Memory B cell (primary cell): ENCODE measurements around the gene C8A.

ENCODE experiments used
- ATAC-seq: fragments of 150-1000 bp; cut with Tn5 transposase; 2 replicates; pipeline ENCODE4 v1.10.0; 2021; ENCODE audit warnings: low read depth, mild to moderate bottlenecking, moderate library complexity
- DNase-seq, 2 donors: peaks; one replicate each; pipeline ENCODE4 v3.0.0; 2022; ENCODE audit warnings: low spot score in 2 of 2
- H3K27ac Mint-ChIP-seq: one replicate; pipeline ENCODE4 v1.8.0; 2022; ENCODE audit warnings: mild to moderate bottlenecking, moderate library complexity, mixed read lengths
- H3K27me3 Mint-ChIP-seq: one replicate; pipeline ENCODE4 v1.8.0; 2022; ENCODE audit warnings: mixed read lengths
- H3K36me3 Mint-ChIP-seq: one replicate; pipeline ENCODE4 v1.8.0; 2022; ENCODE audit warnings: mild to moderate bottlenecking, mixed read lengths
- H3K4me1 Mint-ChIP-seq: one replicate; pipeline ENCODE4 v1.8.0; 2022; ENCODE audit warnings: mixed read lengths
- H3K4me3 Mint-ChIP-seq: one replicate; pipeline ENCODE4 v1.8.0; 2022; ENCODE audit warnings: mild to moderate bottlenecking, moderate library complexity, mixed read lengths
- H3K9me3 Mint-ChIP-seq: one replicate; pipeline ENCODE4 v1.8.0; 2022; ENCODE audit warnings: mixed read lengths

C8A gene

DNA sequence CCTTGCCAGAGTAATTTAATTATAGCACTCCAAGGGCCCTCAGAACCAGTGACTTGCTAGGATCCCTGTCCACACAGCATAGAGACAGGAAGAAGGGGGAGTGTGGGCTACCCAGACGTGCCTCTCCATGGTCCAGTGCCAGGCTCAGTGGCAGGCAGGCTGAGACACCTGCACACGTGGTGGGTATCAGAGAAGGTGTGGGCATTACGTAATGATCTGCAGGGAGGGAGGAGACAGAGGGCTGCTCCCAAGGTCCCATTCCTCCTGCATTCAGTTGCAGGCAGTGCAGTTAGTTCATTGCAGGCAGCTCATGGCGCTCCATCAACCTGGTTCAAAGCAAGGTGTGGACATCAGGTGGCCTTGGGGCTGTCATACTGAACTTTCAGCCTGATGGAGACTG, 61.4 kb downstream of the C8A start:
- H3K9me3 Mint-ChIP-seq, result no peaks in the 10 kb centered on the region
- no peaks in the 10 kb centered on the region for H3K4me1 Mint-ChIP-seq
- ATAC-seq (no peak), DNase-seq (no peak)
- peaks cover 8% of the 10 kb centered on the region for H3K27me3 Mint-ChIP-seq
- H3K27ac Mint-ChIP-seq, result no peak overlapping the region
- H3K4me3 Mint-ChIP-seq, result no peak overlapping the region
- no peaks in the 10 kb centered on the region for H3K36me3 Mint-ChIP-seq

DNA sequence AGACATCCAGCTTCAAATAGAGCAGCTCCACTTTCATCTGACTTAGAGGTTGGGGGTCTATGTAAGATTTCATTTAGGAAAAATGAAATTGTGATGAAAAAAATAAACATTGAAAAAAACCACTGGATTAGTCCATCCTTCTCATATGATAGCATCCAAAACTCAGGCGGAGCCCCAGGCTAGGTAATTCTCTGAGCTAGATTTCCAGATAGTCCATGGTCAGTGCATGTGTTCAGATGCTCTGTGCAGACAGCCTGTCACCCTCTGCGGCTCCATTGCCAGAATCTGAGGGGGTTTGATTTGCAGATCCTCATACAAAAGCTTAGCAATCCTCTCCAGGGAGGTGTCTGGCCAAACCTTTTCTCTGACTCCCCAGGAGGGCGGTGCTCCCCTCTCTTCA, 62.0 kb downstream of the C8A start:
- no peak for ATAC-seq
- Mint-ChIP-seq H3K36me3 (no peaks in the 10 kb centered on the region), H3K27ac (no peak overlapping the region), H3K4me1 (no peaks in the 10 kb centered on the region), H3K4me3 (no peak overlapping the region), H3K9me3 (no peaks in the 10 kb centered on the region), H3K27me3 (peaks cover 8% of the 10 kb centered on the region)
- no peak for DNase-seq

DNA sequence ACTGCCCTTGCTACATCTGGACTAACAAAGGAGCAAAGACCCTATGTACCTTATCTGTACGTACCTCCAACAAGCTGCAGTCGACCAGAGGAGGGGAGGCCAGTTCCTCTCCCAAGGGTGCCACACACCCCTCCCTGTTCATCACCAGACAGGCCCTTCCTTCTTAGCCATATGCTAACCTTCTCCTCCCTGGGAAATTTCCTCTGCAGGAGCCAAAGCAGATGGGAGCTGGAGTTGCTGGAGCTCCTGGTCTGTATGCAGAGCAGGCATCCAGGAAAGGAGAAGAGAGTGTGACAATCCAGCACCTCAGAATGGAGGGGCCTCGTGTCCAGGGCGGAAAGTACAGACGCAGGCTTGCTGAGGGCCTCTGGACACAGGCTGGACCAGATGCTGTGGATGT, 62.8 kb downstream of the C8A start:
- Mint-ChIP-seq H3K27ac (no peak overlapping the region), H3K27me3 (peaks cover 7% of the 10 kb centered on the region), H3K4me3 (no peak overlapping the region), H3K4me1 (no peaks in the 10 kb centered on the region), H3K9me3 (peaks cover 4% of the 10 kb centered on the region), H3K36me3 (no peaks in the 10 kb centered on the region)
- ATAC-seq (no peak), DNase-seq (no peak)

DNA sequence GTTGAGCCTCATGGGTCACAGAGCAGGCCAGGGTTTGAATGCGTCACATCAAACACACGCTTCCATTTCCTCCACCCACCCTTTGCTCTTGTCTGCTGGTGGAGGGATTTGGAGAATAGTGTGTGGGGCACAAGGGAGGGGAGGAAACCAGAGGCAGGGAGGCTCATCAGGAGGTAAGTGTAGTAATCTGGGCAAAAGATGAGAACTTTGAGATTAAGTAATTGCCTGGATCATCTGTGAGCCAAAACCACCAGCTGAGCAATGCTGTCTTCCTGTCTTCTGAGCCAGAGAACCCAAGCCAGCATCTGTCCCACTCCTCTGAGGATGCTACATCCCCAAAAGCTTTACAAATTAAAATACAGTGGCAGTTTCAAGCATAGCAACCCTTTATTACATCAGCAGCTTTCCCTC, 66.0 kb downstream of the C8A start:
- no peaks in the 10 kb centered on the region for H3K36me3 Mint-ChIP-seq
- peaks cover 4% of the 10 kb centered on the region for H3K27me3 Mint-ChIP-seq
- no peak overlapping the region for H3K4me3 Mint-ChIP-seq
- ATAC-seq (no peak), DNase-seq (no peak)
- no peak overlapping the region for H3K27ac Mint-ChIP-seq
- peaks cover 4% of the 10 kb centered on the region for H3K9me3 Mint-ChIP-seq
- no peaks in the 10 kb centered on the region for H3K4me1 Mint-ChIP-seq

DNA sequence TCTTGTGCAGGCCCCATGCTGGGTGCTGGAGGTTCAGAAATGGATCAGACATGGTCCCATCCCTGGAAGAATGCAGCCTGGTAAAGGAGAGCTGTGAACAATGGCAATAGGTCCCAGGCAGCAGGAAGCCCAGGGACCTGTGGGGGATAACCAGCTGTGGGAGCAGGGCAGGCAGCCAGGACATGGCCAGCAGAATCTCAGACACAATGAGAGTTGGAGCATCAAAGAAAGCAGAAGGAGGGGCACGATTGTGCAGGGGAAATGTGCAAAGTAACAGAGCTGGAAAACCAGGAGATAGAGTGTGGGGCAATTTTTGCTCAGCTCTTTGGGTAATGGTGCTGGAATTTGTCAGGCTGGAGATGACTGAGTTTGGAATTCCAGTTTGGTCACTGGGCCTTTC, 66.9 kb downstream of the C8A start:
- H3K27ac Mint-ChIP-seq, result no peak overlapping the region
- H3K4me3 Mint-ChIP-seq, result no peak overlapping the region
- H3K9me3 Mint-ChIP-seq, result peaks cover 4% of the 10 kb centered on the region
- H3K27me3 Mint-ChIP-seq, result peaks cover 4% of the 10 kb centered on the region
- H3K36me3 Mint-ChIP-seq, result no peaks in the 10 kb centered on the region
- DNase-seq (no peak), ATAC-seq (no peak)
- H3K4me1 Mint-ChIP-seq, result no peaks in the 10 kb centered on the region

DNA sequence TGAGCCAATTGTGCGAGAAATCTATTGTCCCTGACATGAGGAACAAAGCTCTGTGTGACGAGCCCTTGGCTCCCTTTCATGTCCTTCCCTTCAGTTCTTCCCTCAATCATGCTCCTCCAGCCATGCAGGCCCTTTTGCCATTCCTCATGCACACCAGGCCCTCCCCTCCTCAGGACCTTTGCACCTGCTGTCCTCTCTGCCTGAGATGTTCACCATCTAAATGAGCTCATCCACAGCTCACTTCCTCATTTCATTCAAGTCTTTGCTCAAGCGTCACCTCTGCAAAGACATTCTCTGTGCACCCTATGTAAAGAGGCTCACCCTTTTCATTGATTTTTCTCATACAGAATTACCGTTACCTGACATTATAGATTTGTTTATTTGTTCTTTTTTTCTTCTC, 67.5 kb downstream of the C8A start:
- no peak for DNase-seq
- no peak for ATAC-seq
- Mint-ChIP-seq H3K9me3 (peaks cover 4% of the 10 kb centered on the region), H3K27me3 (peaks cover 4% of the 10 kb centered on the region), H3K4me1 (no peaks in the 10 kb centered on the region), H3K36me3 (no peaks in the 10 kb centered on the region), H3K4me3 (no peak overlapping the region), H3K27ac (no peak overlapping the region)

DNA sequence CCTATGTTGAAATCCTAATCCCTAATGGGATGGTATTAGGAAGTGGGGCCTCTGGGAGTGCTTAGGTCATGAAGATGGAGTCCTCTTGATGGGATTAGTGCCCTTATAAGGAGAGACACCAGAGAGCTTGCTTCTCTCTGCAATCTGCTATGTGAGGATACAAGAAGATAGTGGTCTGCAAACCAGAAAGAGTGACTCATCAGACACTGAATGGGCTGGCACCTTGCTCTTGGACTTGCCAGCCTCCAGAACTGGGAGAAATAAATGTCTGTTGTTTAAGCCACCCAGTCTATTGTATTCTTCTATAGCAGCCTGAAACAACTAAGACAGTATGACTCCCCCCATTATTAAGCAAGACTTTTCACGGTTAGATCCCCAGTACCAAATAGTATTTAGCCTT, 67.9 kb downstream of the C8A start:
- Mint-ChIP-seq H3K4me1 (no peaks in the 10 kb centered on the region), H3K4me3 (no peak overlapping the region), H3K9me3 (peaks cover 4% of the 10 kb centered on the region), H3K36me3 (no peaks in the 10 kb centered on the region), H3K27ac (no peak overlapping the region), H3K27me3 (peaks cover 2% of the 10 kb centered on the region)
- ATAC-seq (no peak), DNase-seq (no peak)

DNA sequence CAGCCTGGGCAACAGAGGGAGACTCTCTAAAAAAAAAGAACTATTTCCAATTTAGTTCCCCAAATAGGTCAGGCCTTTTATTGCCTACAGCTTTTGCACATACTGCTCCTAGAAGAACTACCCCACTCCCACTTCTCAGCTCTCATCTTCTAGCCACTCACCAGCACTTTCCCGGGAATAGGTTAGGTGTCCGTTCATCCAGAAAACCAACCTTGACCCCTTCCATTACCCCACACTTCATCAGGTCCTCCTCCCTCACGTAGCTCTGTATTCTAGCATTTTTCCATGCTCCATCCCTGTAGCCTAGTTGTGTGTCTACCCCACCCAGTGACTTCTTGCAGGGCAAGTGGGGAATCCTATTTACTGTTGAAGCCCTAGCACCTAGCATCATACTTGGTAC, 68.6 kb downstream of the C8A start:
- H3K4me1 Mint-ChIP-seq, result no peaks in the 10 kb centered on the region
- no peak overlapping the region for H3K4me3 Mint-ChIP-seq
- no peak overlapping the region for H3K27ac Mint-ChIP-seq
- H3K9me3 Mint-ChIP-seq, result peaks cover 4% of the 10 kb centered on the region
- H3K36me3 Mint-ChIP-seq, result no peaks in the 10 kb centered on the region
- no peak for ATAC-seq
- DNase-seq, result no peak
- peaks cover 2% of the 10 kb centered on the region for H3K27me3 Mint-ChIP-seq

DNA sequence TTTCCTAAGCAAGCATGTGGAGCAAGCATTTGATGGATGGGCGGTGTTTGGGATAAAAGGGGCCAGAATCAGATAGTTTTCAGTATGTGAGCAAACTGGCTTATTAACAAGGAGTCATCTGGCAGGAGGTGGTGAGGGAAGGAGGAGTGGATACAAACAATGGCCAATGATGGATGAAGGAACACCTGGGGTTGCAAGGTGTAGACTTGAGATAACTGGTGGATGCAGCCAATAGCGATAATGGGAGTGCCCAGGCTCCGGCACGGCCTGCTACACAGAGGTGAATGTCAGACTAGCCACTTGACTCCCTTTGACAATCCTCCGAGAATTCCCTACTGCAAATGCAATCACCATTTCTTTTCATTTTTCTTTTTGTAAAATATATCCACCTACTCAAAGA, 69.5 kb downstream of the C8A start:
- DNase-seq (no peak), ATAC-seq (no peak)
- no peak overlapping the region for H3K27ac Mint-ChIP-seq
- H3K27me3 Mint-ChIP-seq, result peaks cover 4% of the 10 kb centered on the region
- H3K9me3 Mint-ChIP-seq, result peaks cover 4% of the 10 kb centered on the region
- no peaks in the 10 kb centered on the region for H3K36me3 Mint-ChIP-seq
- H3K4me3 Mint-ChIP-seq, result no peak overlapping the region
- H3K4me1 Mint-ChIP-seq, result no peaks in the 10 kb centered on the region

DNA sequence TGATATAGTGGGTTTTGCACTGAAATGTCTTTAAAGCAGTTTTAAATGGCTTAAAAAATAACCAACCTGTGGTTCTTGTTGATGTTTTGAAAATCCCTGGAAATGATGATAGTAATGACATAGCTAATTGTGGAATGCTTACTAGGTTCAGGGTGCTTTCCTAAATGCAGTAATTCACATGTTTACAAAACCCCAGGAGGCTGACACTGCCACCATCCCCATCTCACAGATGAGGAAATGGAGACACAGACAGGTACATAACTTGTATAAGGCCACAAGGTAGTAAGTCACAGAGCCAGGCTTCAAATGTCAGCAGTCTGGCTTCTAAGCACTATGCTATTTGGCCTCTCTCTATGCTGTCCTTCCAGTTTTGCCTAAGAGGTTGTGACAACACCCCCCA, 70.6 kb downstream of the C8A start:
- no peak overlapping the region for H3K27ac Mint-ChIP-seq
- H3K4me1 Mint-ChIP-seq, result no peaks in the 10 kb centered on the region
- peaks cover 6% of the 10 kb centered on the region for H3K9me3 Mint-ChIP-seq
- peaks cover 4% of the 10 kb centered on the region for H3K27me3 Mint-ChIP-seq
- DNase-seq, result no peak
- no peaks in the 10 kb centered on the region for H3K36me3 Mint-ChIP-seq
- ATAC-seq, result no peak
- no peak overlapping the region for H3K4me3 Mint-ChIP-seq

DNA sequence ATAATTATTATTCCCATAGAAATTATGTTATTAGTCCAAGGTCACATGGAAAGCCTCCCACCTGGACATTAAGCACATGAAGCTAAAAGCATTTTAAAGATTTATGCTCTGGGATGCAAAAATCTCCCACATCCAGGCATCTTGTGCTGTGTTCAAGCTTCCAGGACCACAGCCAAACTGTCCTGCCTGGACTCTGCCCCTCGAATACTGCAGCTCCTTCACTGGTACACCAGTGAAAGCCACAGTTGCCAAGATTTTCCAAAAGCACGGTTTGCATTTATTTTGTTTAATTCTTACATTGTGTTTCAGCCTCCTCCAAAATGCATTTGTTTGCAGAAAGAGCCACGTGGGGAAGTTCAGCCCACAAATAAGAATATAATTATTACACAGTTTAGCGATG, 72.6 kb downstream of the C8A start:
- H3K36me3 Mint-ChIP-seq, result no peaks in the 10 kb centered on the region
- ATAC-seq (no peak), DNase-seq (no peak)
- H3K4me3 Mint-ChIP-seq, result no peak overlapping the region
- no peaks in the 10 kb centered on the region for H3K4me1 Mint-ChIP-seq
- peaks cover 4% of the 10 kb centered on the region for H3K27me3 Mint-ChIP-seq
- H3K27ac Mint-ChIP-seq, result no peak overlapping the region
- peaks cover 4% of the 10 kb centered on the region for H3K9me3 Mint-ChIP-seq

DNA sequence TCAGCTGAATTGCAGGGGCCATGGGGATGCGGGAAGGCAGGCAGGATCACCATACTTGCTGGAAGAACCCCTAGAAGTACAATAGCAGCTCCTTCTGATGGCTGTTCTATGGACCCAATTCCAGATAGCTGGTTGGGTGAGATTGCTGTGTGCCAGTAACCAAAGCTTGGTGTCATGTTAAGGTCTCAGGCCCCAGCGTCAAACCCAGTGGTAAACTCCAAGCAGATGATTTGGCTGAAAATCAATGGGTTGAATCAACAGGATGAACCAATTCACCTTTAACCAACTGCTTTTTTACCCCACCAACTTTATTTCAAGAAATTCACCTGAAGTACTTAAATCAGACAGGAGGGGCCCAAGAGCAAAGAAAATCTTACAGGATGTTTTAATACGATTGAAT, 73.4 kb downstream of the C8A start:
- peaks cover 4% of the 10 kb centered on the region for H3K27me3 Mint-ChIP-seq
- DNase-seq (no peak), ATAC-seq (no peak)
- no peaks in the 10 kb centered on the region for H3K36me3 Mint-ChIP-seq
- H3K27ac Mint-ChIP-seq, result no peak overlapping the region
- H3K9me3 Mint-ChIP-seq, result peaks cover 2% of the 10 kb centered on the region
- H3K4me1 Mint-ChIP-seq, result no peaks in the 10 kb centered on the region
- no peak overlapping the region for H3K4me3 Mint-ChIP-seq

DNA sequence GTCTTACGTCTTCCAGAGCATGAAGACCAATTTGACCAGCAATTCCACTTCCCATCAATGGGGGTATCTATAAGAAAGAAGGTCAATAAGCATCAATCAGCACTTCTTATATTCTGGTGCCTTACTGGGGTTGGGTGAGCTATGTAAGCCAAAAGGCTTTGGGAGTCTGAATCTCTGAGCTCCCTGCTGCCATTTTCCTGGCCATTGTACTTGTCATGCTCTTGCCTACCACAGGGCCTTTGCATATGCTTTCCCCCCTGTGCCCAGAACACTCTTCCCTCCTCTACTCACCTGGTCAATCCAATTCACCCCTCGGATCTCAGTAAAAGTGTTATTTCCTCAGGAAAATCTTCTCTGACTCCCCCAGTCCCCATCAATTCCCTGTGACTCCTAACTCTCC, 74.9 kb downstream of the C8A start:
- Mint-ChIP-seq H3K36me3 (no peaks in the 10 kb centered on the region), H3K27me3 (peaks cover 1% of the 10 kb centered on the region), H3K4me1 (no peaks in the 10 kb centered on the region), H3K9me3 (peaks cover 2% of the 10 kb centered on the region), H3K27ac (no peak overlapping the region), H3K4me3 (no peak overlapping the region)
- DNase-seq (no peak), ATAC-seq (no peak)

DNA sequence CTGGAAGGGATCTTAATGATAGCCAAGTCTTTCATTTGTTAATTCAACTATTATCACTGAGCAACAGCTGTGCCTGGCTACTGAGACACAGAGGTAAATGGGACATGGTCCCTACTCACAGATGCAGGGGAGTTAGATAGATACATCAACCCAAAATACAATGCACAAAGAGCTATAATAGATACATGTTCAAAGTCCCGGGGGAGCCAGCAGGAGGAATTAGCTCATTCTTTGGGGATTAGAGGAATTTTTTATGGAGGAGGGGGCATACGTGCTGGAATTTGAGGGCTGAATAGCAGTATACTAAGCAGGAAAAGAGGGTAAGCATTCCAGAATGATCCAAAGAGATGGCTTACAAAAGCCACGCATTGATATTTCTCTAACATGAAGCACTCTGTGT, 76.6 kb downstream of the C8A start:
- Mint-ChIP-seq H3K27me3 (peaks cover 1% of the 10 kb centered on the region), H3K4me1 (no peaks in the 10 kb centered on the region), H3K9me3 (peaks cover 2% of the 10 kb centered on the region), H3K36me3 (no peaks in the 10 kb centered on the region), H3K27ac (no peak overlapping the region), H3K4me3 (no peak overlapping the region)
- DNase-seq (no peak), ATAC-seq (no peak)

DNA sequence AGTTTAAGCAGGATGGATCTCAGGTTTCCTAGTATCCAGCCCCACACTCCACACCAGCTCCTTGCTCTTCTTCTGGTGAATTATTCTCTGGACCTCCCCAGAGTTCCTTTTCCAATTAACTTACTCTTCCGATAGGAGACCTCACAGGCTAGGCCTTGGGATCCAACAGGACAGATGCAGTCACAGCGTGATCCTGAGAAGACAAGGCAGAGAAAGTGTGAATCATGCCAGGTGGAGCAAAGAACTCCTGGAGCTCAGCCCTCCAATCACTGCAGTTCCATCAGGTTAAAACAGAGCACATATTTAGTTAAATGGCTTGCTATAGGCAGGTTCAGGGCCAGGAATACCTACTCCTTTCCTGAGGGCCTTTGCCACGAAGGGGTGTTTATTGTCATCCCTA, 77.1 kb downstream of the C8A start:
- Mint-ChIP-seq H3K4me3 (no peak overlapping the region), H3K9me3 (peaks cover 2% of the 10 kb centered on the region), H3K27ac (no peak overlapping the region), H3K27me3 (peaks cover 1% of the 10 kb centered on the region), H3K36me3 (no peaks in the 10 kb centered on the region), H3K4me1 (no peaks in the 10 kb centered on the region)
- no peak for DNase-seq
- ATAC-seq, result no peak

DNA sequence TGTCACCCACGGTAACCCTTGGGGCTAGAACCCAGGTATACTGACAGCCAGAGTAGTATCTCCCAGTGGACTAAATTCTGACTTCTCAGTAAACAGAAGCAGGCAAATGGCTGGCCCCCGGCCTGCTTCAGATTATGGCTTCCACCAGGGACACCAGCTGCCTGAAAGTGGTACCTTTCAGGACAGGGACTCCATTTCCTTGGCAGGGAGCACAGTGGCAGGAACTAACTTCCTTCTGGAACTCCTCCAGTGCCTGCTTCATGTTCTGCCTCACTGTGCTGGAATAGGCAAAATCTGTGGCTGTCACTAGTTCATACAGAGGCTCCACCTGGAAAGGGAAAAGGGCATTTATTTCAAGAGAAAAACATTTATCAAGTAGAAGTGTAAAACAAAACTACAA, 78.6 kb downstream of the C8A start:
- peaks cover 1% of the 10 kb centered on the region for H3K27me3 Mint-ChIP-seq

More for the DNA sequence above, 78.6 kb downstream of the C8A start:
- no peaks in the 10 kb centered on the region for H3K36me3 Mint-ChIP-seq
- H3K27ac Mint-ChIP-seq, result no peak overlapping the region
- ATAC-seq (no peak), DNase-seq (no peak)
- H3K9me3 Mint-ChIP-seq, result peaks cover 2% of the 10 kb centered on the region
- H3K4me3 Mint-ChIP-seq, result no peak overlapping the region
- no peaks in the 10 kb centered on the region for H3K4me1 Mint-ChIP-seq
